Astrocyte (in vitro differentiated cells and primary cell): ENCODE measurements around the gene MYLIP.

Source experiments
- CTCF ChIP-seq: IDR thresholded peaks from 2 replicates; pipeline ENCODE4 v1.5.1; 2011; ENCODE audit warnings: low read depth, mild to moderate bottlenecking, inconsistent platforms, low read length, moderate library complexity; ENCODE audit not compliant: insufficient read depth
- EZH2 ChIP-seq: IDR thresholded peaks from 2 replicates; pipeline ENCODE4 v1.6.1; 2012; ENCODE audit warnings: mild to moderate bottlenecking, low read length, inconsistent platforms; ENCODE audit not compliant: insufficient read depth

GRCh38 chr6:16082361-16082760 is 46.5 kb upstream of the MYLIP start:
- TF ChIP-seq CTCF: no peak
- no peak for TF ChIP-seq EZH2
